T-helper 22 cell (primary cell): ENCODE measurements around the gene CHD3.
A peak's percentile ranks its signal among the peaks of the same experiment; 100 is the strongest.

Experiments
- DNase-seq: peaks from one replicate; pipeline ENCODE4 v3.0.0-alpha.2; 2020; ENCODE audit warnings: low read depth

Gene CHD3

DNA sequence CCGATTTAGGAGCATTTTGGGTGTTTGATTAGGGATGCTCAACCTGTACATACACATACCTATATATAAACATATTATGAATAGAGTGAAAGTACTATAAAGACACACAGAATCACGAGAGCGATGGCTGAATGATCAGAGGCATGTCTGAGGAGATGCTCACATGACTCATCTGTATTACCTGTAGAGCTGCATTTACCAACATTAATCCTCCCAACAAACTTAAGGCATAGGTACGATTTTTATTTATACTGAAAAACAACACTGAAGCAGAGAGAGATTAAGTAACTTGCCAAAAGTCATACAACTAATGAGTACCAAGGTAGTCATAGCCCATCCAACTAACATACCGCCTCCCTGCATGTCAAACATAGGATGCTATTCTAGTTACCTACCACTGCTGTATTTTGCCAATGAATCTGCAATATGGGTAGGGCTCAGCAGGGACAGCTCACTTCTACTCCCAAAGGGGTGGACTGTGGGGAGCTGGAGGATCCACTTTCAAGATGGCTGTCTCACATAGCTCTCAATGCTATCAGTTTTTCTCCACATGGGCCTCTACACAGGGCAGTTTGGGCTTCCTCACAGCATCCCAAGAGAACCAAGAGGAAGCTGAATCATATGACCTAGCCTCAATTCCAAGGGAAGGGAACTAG, 23.5 kb upstream of the CHD3 start:
- DNase-seq, result no peak

DNA sequence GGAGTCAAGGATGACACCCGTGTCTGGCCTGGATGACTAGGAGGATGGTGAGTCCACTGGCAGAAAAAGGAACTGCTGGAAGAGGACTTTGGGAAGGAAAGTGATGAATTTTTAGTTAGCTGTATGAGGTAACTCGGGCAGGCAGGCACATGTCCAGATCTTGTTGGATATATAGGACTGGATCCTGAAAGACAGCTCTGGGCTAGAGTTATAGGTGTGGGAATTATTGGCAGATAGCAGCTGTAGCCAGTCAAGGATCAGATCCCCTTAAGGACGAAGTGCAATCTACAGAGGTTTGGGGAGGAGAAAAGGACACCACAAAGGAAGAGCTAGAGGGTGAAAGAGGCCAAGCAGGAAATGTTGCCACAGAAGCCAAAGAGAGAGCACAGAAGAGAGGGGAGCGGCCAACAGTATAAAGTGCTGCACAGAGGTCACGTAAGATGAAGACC, 20.7 kb upstream of the CHD3 start:
- DNase-seq, result no peak

DNA sequence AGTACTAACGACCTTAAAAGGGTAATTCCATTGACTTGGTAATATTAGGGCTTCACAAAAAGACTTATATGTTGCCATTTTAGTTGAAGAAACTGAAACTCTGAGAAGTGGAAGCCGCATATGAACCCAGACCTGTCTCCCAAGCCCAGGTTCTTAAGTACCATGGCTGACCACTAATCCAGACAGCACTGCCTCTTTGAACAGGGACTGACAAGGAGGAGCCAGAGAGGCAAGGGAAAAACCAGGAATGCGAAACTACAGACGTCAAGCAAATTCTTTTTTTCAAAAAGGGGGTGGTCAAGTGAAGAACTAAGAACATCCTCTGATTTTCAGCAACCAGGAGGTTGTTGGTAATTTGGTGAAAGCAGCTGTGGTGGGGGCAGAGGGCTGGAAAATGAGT, 15.5 kb upstream of the CHD3 start:
- DNase-seq, result no peak

DNA sequence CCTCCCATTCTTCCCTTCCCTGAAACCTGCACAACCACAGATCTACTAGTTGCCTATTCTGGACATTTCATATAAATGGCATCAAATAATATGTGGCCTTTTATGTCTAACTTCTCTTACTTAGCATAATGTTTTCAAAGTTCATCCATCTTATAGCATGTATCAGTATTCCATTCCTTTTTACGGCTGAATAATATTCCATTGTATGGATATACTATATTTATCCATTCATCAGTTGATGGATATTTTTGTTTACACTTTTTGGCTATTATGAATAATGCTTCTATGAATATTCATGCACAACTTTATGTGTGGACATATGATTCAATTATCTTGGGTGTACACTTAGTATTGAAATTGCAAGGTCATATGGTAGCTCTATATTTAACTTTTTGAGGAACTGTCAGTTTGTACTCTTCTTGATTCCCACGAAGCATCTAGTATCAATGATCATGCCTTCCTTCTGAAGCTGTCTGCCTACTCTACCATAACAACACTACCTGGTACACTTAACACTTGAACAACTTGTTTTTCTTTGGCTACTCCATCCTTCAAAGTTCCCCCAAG, 12.7 kb upstream of the CHD3 start:
- no peak for DNase-seq

DNA sequence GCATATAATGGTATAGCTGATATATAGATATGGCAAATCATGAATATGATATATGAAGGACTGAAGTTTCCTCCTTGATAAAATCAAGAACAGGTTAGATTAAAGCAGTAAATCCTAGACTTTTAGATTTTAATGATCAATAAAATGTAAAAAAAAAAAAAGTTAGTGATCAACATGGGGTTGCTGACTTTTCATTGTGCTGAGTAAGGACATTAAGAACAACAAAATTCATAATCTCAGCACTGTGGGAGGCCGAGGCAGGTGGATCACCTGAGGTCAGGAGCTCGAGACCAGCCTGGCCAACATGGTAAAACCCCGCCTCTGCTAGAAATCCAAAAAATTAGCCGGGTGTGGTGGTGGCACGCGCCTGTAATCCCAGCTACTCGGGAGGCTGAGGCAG, 10.4 kb upstream of the CHD3 start:
- DNase-seq, result no peak

DNA sequence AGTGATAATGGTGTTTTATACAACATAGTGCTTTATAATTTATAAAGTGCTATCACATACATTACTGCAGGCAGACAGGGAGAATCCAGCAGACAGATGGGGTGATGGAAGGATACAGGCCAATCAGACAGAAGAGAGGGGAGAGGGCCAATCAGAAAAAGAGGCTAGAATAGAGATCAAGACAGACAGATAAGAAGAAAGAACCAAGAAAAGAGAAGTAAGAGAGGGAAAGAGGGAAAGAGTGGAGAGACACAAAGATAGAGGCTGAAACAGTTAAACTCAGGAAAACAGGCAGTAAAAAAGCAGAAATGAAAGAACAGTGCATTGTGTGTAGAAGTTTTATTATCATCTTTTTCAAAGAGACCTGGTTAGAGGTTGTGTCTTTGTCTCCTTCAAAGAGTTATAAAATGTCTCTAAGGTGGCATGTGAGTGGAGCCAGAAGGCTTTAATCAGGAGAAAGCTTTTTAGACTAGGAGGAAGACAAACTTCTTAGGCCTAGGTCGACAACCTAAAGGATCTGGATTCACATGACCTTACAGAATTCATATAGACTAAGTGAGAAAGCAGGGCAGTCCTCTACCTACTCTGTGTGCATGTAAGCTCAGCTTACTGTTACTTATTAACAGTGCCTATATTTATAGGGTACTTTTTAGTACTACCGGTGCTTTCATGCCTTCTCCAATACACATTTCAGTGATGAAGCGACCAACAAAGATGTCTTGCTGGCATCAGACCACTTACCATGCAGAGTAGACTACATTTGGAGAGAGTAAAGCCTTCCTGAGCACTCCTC, 8.3 kb upstream of the CHD3 start:
- DNase-seq, result no peak

DNA sequence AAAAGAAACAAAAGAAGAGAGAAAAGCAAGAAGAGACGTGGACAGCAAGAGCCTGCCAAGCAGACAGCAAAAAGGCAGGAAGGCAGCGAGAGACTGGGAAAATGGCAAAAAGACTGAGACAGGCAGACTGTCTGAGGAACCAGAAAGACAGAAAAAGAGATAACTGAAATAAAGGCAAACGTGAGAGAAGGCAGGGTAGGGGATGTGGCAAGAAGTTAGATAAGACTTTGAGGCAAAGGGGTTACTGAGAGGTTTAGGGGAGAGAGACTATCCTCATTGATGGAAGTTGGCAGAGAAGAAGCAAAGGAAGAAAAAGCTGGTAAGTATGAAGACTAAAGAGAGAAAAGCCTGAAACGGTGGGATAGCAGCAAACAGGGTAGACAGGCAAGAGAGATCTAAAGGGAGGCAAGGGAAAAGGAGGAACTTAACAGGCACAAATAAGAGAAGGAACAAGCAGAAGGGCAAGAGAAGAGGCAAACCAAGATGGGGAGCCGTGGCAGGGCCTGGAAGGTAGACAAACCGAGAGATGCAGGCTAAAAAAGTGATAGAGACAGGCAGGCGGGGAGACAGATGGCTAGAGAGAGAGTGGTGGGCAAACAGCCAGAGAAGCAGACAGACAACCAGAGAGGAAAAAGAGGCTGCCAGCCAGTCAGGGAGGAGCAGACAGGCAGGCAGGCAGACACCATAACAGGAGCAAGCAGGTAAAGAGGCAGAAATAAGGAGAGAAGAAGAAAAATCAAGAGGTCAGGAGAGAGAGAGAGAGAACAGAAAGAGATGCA, 7.1 kb upstream of the CHD3 start:
- no peak for DNase-seq

DNA sequence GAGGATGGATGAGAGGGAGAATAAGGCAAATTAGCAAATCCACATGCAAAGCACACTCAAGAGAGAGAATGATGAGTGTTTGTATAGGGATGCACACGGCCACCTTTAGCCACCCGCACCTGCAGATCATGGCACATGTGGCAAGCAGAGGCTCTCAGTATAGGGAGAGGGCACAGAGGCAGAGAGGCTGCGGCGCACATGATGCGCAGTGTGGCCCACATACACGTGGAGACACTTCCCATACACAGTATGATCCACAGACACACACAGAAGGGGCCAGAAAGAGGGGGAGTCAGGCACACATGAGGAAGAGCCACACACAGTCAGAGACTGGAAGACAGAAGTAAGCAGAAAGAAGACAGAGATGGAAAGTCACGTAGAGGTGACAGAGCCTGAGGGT, 6.5 kb upstream of the CHD3 start:
- no peak for DNase-seq

DNA sequence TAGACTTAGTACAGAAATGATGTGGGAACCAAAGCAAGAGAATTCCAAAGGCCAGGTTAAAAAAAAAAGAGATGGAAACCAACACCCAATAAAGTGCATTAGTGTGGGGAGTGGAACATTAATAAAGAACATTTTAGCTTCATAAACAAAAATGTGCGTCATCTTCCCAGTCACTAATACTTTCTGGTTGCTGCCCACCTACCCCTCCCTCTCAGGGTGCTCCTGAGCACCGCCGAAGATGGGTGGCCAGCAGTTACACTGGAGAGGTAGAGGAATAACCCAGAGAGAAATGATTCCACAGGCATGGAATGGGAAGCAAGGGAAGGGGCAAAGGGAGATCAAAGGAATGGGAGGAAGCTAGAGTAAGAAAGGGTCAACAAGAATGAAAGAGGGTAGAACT, 6.0 kb upstream of the CHD3 start:
- no peak for DNase-seq

DNA sequence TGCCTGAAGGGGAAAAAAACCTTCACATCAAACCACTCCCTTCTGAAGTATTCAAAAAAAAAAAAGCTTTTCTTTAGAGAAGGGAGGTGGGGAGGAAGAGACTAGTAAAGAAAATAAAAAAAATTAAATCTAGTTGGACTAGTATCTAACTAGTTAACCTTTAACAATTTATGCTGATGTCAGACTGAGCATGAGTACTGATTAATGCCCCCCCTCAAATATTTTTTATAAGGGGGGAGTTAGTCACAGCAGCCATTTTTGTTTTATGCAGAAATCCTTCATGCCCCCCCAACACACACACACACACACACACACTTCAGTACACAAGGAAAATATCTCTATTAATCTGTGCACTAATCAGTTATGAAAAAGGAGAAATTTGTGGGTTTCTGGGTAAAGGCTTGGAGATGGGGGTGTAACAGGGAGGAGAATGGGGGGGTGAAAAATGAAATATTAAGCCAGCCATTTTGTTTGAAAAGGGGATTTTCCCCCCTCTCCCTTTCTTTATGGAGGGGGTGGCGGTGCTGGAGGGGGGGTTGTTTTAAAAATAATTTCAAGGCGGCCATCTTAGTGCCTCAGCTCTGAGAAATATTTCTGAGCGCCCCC, 4.7 kb upstream of the CHD3 start:
- DNase-seq, result peak; percentile 25

DNA sequence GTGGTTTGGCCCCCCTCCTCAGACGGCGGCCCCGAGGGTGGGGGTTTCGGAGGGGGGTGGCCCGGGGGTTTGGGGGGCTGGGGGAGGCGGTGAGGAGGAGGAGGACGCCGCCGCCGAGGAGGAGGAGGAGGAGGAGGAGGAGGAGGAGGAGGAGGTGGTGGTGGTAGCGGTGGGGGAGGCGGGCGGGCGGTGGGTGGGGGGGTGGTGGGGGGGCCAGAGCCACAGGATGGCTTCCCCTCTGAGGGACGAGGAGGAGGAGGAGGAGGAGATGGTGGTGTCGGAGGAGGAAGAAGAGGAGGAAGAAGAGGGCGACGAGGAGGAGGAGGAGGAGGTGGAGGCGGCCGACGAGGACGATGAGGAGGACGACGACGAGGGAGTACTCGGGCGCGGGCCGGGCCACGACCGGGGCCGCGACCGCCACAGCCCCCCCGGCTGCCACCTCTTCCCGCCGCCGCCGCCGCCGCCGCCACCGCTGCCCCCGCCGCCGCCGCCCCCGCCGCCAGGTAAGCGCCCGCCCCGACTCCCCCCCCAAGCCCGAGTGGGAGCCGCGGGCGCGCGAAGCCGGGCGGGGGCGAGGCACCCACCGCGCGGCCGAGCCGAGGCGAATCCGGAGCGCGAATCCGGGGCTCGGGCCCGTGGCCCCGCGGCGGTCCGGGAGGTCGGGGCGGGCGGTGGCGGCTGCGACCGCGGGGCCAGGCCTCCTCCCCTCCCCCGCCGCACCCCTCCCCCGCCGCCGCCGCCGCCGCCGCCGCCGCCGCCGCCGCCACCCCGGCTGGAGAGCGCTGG, 3.8 kb upstream of the CHD3 start:
- peak; percentile 36 for DNase-seq

DNA sequence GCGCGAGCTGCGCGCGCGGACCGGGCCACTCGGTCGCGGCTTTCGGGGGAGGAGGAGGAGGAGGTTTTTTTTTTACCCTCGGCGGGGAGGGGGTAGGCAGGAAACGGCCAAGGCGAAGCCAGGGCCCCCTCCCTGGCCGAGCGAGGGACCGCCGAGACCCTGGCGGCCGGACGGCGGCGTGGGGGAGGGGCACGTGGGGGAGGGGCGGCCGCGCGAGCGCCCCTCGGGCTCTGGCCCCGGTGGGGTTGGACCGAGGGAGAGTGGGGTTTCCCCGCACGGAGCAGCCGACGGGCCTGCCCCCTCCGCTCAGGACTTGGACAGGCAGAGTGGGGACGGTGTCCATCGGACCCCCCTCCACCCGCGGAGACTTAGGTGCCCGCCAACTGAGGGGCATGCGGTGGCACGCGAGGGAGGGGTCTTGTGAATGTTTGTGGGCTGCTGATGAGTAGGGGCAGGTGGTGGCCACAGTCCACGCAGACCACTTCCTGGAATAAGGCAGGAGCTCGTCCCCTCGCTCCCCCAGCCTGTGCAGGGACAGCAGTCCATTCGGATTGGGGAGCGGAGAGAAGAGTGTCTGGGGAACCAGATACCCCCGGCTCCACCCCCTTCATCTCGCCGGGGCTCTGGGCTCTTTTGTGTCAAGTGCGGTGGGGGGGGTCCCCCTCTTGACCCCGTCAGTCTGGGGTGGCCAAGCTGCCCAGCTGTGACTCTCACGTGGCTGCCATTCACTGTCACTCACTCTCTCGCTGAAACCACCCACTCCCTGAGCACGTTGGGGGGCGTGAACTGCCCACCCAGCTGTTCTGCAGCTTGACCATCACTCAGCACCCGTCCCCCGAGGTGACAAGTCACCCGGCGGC, 3.0 kb upstream of the CHD3 start:
- peak; percentile 14 for DNase-seq

DNA sequence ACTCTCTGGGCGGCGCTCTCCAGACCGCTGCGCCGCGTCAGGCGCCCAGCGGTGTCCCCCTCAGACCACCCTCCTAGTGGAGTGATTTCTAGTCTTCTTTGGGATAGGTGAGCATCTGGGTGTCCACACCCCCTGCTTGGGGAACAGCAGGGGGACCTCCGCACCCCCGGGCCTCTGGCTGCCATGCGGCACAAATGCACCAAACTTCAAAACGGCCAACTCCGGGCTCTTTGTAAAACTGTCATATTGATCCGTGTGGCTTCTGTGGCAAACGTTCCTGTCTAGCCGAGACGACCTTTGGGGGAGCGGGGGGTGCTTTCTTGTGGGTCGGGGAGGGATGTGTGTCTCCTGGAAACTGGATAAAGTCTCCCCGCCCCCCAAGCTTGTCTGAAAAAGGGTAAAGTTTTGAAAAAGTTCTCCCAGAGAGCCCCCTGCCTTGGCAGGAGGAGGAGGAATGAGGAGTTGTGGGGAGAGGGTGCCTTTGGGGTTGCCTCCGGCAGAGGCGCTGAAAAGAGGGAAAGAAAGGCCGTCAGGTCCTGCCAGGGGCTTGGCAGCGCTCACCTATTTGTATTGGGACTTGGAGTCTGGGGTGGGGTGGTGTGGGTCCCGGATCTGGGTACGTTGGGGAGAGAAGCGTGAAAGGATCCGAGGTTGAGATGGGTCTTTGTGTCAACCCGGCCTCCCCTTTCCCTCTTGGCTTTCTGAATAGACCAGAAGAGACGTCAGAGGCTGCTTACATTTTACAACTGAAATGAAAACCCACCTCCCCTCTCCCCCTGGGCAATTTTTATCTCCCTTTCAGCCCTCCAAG, 2.2 kb upstream of the CHD3 start:
- peak; percentile 70 for DNase-seq

DNA sequence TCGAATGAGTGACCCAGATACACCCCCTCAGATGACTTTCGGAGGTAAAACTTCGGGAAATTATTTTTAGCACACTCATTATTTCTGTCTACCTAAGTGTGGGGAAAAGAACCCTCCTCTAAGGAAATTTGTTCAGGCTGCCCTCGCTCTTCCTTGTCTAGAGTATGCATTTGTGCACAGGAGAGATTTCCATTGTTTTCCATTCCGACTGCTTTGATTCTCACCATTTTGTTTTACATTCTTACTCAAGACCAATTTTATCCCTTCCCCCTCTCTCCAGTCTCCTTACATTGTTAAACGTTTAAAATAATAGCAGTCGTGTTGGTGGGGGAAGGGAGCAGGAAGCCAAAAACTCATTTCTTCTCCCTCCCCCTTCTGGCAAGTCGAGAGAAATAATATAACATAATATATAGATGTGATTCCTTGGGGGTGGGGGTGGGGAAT, 1.5 kb upstream of the CHD3 start:
- no peak for DNase-seq

DNA sequence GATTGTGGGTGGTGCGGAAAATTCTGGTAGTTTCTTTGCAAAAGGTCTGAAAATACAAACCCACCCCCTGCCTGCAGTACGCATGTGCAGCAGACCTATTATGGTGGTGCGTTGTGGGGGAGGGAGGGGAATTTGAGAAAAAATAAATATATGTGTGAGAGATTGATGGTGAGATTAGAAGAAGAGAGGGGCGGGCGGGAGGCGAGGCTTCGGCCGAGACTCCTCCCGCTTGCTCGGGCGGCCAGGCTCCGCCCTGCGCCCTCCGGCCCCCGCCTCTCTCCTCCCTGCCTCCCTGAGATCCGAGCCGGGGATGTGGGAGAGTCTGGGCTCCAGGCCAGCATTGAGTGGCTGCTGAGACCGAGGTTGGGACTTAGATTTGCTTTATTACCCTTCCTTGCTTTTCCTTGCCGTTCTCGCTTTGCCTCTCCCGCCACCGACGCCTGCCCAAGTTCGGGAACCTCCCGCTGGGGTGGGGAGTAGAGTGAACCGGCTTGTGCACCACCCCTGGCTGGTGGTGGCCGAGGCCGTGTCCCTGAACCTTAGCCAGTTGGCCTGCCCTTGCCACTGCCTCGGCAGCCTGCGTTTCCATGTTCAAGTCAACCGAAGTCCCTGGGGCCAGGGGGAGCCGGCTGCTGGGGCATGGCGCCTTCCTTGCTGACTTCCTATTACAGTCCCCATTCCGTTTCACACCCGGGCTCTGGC, 956 bp upstream of the CHD3 start:
- peak; percentile 80 for DNase-seq

DNA sequence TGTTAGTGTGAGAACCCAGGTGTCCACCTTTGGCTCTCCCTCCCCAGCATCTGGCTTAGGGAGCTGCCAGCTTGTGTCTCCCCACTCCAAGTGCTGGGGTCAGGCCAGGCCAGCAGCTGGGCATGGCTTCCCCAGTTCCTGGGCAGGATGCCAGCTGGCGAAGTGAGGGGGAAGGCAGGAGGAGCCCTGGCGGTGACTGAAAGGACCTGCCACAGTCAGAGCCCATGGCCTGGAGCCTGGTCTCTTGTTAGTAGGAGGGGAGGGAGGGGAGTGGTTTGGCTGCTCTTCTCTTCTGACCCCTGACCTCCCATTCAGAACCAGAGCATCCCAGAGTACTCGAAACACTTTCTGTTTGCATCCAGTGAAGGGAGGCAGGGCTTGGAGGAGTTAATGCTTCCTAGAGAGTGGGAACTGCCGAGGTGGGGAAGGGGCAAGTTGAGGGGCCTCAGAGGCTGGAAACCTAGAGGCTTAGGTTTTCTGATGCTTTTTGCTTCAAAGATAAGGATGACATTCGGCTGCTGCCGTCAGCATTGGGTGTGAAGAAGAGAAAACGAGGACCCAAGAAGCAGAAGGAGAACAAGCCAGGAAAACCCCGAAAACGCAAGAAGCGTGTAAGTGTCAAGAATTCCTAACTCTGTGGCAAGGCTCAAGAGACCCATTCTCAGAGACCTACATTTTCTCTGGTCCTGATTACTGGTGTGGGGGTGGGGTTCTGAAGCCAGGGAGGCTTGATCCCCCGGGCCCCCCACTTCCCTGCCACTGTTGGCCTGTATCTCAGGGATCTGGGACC, 772 bp downstream of the CHD3 start:
- no peak for DNase-seq

DNA sequence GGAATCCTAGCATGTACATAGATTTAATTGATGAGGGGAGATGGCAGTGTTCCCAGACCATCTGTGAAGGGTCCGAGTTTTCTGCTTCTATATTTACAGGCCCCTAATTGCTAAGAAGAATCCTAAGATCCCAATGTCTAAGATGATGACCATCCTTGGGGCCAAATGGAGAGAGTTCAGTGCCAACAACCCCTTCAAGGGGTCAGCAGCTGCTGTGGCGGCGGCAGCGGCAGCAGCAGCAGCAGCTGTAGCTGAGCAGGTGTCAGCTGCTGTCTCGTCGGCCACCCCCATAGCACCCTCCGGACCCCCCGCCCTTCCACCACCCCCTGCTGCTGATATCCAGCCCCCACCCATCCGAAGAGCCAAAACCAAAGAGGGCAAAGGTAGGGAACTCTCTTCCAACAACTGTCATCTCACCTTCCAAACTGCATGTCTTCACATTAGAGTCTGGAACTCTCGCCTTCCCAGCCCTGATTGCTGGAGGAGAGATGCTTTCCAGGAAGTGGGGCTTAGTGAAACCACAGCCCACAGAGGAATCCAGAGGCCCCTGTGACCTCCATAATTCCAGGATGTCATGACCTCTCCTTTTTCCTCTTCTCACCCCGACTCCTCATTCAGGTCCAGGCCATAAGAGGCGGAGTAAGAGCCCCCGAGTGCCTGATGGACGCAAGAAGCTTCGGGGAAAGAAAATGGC, 4.7 kb downstream of the CHD3 start:
- DNase-seq, result no peak
